Stomach (tissue), 4 donors: ENCODE measurements around the gene THSD7B.

Source experiments
- EP300 ChIP-seq: sonication (generic); formaldehyde crosslinking; IDR thresholded peaks from one replicate; pipeline ENCODE4 v1.6.1; 2017; ENCODE audit warnings: antibody characterized with exemption
- TF ChIP-seq, protein P1 (sequence below), 7 experiments: fragments of 450-650 bp in 4 of 7; fragments of 200-600 bp in 3 of 7; sonication (generic) in 3 of 7; IDR thresholded peaks; one replicate each; pipeline ENCODE4 v1.5.1; 2016 to 2019; ENCODE audit warnings: antibody characterized with exemption in 7 of 7, control low read depth in 2 of 7, mild to moderate bottlenecking in 1 of 7

DNA sequence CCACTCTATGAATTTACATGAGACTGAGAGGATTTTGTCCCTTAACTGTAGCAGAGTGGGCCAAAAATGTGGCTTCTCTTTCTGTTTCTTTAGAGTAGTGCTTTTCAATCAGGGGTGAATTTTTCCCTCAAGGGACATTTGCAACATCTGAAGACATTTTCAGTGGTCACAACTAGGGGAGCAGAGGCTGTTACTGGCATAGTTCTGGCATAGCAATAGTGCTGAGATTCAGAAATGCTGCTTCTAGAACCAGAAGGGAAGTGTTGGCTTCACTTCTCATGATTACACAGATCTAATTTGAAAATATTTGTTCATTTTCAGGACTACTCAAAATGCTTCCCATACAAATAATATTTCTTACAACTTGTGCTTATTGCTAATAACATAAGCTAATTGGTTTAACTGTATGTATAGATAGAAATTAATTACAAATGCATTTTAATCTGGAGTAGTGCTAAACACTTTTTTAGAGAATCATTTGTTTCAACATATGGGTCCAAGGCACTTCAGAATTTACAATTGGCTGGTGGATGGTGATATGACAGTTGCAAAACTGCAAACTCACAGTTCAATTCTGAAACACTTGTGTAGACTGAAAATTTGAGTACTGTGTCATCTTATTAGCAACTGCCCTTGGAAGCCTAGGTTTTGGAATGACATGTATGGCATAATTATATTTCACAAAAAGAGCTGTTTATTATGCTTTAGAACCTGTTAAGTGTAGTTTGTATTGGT is 526.7 kb downstream of the THSD7B start:
- no peak for TF ChIP-seq EP300
- TF ChIP-seq, protein P1, sequence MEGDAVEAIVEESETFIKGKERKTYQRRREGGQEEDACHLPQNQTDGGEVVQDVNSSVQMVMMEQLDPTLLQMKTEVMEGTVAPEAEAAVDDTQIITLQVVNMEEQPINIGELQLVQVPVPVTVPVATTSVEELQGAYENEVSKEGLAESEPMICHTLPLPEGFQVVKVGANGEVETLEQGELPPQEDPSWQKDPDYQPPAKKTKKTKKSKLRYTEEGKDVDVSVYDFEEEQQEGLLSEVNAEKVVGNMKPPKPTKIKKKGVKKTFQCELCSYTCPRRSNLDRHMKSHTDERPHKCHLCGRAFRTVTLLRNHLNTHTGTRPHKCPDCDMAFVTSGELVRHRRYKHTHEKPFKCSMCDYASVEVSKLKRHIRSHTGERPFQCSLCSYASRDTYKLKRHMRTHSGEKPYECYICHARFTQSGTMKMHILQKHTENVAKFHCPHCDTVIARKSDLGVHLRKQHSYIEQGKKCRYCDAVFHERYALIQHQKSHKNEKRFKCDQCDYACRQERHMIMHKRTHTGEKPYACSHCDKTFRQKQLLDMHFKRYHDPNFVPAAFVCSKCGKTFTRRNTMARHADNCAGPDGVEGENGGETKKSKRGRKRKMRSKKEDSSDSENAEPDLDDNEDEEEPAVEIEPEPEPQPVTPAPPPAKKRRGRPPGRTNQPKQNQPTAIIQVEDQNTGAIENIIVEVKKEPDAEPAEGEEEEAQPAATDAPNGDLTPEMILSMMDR (IDR thresholded peaks at IDR 0.05) = no peak
